GM19035 (cell line): ENCODE results near the gene PLCG2.
"Not testable (repeated sequence)": the region's sequence is repeated elsewhere in the genome, so short reads cannot be mapped to it uniquely, and the experiment has no call there.

ENCODE experiments used
- ATAC-seq: cut with Tn5 transposase; IDR thresholded peaks from one replicate; pipeline ENCODE4 v1.9.1; 2021; ENCODE audit not compliant: unreplicated experiment

PLCG2 gene

GRCh38 chr16:81786868-81787267 lies 7.8 kb downstream of the PLCG2 start:
- ATAC-seq: no peak

GRCh38 chr16:81787659-81788058 lies 8.6 kb downstream of the PLCG2 start:
- no peak for ATAC-seq

- no peak for ATAC-seq
These were observed 11.2 kb downstream of the PLCG2 start for GRCh38 chr16:81790277-81790676.

DNA sequence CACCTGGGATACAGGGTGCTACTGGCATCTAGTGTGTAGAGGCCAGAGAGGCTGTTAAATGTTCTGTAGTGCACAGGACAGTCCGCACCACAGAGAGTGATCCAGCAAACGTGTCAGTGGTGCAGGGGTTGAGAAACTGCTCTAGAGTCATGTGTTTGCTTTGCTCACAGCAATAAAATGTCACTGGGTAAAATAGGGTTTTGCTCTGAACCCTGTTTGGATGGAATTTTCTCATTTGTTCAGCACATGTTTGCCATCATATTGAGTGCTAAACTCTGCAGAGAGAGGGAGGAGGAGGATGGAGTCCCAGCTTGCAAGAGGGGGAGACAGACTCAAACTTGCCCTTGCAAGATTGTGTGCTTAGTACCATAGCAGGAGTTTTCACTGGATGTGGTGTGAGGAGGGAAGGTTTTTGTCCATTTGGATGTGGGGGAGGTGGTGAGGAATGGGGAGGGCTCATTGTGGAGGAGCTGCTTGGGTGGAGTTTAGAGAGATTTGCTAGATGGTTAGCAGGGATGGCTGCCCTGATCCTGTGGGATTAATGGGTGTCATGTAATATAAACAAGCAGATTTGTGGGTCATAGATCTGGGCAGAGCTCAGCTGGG lies 11.8 kb downstream of the PLCG2 start:
- no peak for ATAC-seq

- no peak for ATAC-seq
These were observed 13.7 kb downstream of the PLCG2 start for GRCh38 chr16:81792828-81793227.

GRCh38 chr16:81795193-81795592 lies 16.1 kb downstream of the PLCG2 start:
- ATAC-seq: no peak

DNA sequence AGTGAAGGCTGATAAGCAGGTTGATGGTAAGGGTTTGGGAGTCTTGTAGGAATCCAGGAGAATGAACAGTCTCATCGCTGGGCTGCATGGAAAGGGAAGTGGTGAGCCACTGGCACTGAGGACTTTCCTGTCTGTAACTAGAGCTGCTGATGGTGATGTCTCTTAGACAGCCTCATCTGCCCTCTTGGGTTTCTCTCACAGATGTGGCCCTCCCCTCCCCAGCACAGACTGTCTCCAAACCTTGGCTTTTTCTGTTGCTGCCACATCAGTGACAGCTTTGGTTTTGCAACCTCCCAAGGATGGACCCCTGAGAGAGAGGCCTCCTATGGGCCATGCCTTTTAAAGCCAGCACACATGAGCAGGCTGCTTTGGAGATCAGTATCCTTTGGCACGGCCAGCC lies 16.9 kb downstream of the PLCG2 start:
- ATAC-seq: no peak

DNA sequence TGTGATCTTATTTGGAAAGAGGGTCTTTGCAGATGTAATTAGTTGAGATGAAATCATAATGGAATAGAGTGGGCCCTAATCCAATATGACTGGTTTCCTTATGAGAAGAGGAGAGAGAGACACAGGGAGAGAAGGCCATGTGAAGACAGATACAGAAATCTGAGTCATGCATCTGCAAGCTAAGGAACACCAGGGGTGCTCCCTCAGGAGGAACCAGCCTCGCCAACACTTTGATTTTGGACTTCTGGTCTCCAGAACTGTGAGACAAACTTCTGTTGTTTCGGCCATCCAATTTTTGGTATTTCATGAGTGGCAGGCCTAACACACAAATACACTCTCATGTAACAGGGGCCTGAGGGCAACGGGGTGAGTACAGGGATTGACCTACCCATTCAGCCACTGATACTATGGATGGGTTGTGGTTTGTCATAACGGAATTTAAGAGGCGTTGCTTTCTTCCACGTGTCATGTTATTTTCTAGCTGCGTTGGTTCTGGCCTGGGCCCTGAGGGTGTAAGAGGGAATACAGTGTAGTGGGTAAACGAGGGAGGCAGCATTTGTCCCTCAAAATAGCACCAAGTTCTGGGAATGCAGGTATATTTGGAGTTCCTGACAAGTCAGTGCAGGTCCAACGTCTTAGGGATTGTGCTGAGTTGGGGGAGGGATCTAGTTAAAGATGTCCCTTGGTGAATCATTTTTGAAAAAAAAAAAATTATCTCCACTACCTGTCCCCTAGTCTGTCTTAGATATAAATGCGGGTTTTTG lies 17.7 kb downstream of the PLCG2 start:
- no peak for ATAC-seq

DNA sequence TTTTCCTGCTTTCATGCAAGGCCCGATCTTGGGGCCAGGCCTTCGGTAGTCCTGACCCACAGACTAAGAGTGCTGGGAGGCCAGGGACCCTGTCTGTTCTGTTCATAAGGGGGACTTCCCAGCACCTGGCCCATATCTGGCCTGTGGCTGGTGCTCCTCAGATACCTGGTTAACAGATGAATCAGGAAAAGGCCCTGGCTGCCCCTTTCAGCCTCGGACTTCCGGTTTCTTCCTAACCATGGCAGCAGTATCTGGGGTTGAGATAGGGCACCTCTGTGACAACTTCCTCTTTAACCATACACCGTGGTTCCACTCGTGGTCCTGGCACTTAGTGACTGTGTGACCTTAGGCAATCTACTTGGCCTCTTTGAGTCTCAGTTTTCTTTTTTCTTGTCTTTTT lies 18.4 kb downstream of the PLCG2 start:
- peak; percentile 57 for ATAC-seq

DNA sequence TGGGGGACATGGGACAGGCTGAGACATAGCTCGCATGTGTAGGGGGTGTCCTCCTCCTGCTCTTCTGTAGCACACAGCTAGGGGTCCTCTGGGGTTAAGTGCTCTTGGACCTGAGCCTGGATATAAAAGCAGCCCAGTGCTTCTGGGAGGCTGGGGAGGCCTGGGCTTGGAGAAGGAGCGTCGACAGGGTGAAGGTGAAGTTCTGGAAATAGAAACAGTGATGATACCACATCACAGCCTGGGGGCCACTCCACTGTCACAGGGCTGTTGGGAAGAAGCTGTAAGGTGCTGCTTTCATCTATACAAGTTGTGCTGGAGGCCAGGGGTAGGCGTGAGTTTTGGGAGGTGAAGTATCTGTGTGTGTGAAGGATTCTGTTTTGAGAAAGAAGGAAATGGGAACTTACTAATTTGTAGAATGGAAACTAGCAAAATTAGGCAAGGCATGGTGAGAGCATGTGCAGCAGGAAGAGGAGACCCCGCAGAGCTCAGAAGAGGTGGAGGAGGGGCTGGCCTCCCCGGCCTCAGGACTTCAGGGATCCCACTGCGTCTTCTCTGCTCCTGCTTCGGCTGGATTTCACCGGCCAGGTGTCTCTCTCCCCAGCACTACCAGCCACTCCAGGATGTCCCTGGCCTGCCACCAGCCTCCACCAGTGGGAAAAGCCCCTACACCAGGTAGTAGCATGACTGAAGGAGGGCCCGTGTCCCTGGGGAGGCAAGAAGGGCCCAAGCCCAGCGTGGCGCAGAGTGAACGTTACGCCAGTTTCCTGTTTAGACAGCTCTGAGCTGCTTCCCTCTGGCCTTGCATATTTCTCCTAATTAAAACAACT lies 19.4 kb downstream of the PLCG2 start:
- peak; percentile 53 for ATAC-seq

DNA sequence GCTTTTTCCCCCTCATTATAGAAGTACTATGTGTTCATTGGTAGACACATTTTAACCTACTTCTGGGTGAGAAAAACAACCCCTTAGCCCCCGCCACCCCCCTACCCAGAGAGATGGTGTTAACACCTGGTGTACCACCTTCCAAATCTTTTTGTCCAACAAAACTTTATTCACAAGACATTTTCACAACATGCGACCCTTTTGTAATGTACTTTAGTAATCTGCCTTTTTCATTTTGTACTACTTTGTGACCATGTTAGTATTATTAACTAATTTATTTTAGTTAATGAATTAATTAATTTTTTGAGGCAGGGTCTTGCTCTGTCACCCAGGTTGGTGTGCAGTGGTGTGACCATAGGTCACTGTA lies 20.0 kb downstream of the PLCG2 start:
- no peak for ATAC-seq

GRCh38 chr16:81801724-81802123 lies 22.6 kb downstream of the PLCG2 start:
- not testable (repeated sequence) for ATAC-seq

- ATAC-seq: no peak
These were observed 24.2 kb downstream of the PLCG2 start for GRCh38 chr16:81803332-81803731.

DNA sequence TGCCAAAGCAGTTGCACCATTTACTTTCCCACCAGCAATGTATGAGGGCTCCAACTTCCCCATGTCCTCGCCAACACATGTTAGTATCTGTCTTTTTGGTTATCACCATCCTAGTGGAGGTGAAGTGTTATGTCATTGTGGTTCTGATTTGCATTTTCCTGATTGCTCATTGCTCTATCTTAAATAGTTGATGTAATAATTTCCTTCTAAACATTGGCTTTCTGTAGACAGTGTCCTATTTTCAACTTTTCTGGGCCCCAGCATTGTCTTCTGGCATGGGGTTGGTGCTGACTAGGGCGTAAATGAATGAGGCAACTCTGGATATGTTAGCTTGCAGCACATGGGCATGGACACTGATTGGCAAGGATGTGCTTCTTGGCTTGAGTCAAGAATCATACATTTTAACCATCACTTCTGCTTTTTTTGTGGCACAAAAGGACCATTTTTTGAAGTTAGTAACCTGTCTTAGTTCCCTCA lies 25.1 kb downstream of the PLCG2 start:
- ATAC-seq: no peak

DNA sequence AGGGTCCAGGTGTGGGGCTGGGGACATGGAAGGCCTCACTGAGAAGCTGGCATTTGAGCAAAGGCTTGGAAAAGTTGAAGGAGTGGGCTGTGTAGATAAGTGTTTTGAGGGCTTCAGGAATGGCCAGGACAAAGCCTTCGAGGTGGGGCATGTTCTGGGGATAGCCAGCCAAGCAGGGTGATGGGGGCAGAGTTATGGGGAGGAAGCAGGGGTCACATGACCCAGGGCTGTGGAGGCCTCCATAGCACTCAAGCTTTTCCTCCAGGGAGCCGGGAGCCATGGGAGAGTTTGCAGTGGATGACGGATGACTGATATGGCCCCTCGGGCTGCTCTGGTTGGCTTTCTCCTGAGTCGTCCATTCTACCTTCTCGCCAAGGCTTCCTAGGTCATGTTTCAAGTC lies 27.6 kb downstream of the PLCG2 start:
- no peak for ATAC-seq

DNA sequence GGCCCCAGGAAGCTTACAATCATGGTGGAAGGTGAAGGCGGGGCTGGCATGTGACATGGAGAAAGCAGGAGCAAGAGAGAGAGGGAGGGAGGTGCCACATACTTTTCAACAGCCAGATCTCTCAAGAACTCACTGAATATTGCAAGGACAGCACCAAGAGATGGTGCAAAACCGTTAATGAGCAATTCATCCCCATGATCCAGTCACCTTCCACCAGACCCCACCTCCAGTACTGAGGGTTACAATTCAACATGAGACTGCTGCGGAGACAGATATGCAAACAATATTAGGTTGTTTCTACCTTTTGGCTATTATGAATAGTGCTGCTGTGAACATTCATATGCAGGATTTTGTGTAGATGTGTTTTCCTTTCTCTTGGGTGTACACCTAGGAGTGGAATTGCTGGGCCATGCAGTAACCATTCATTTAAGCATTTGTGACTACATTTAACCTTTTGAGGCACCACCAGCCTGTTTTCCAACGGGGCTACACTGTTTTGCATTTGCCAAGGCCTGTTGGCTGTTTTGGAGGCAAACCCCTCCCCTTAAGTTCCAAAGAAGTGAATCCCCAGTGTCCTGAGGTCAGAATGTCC lies 28.8 kb downstream of the PLCG2 start:
- ATAC-seq: no peak

GRCh38 chr16:81808933-81809480 lies 29.9 kb downstream of the PLCG2 start:
- peak; percentile 62 for ATAC-seq

- ATAC-seq: no peak
These were observed 30.5 kb downstream of the PLCG2 start for GRCh38 chr16:81809567-81809966.

DNA sequence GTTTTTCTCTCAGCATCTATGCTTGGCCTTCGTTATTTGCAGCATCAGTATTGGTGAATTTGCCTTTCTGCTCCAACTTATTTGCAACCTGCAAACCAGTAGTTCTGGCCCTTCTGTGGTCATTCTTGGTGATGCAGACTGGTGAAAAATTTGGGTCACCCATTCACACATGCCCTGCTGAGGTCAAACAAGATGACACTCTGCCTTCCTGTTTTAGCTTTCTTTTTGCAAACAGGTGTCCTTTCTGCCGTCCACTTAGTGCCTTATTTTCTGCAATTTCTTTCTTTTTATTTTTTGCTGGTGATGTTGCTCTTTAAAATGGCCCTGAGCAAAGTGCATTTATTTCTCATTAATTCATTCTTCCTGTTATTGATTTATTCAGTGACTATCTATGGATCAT lies 31.3 kb downstream of the PLCG2 start:
- no peak for ATAC-seq

GRCh38 chr16:81810894-81811538 lies 31.9 kb downstream of the PLCG2 start:
- peak; percentile 40 for ATAC-seq

GRCh38 chr16:81813648-81814047 lies 34.6 kb downstream of the PLCG2 start:
- no peak for ATAC-seq
